A673 (cell line): Measurements from ENCODE around the gene UMAD1. TPM values are rescaled to one million over a fixed set of nuclear protein-coding genes. Genes with fewer than 3 reads are reported as not detected.

ENCODE experiments used
- BruUV-seq: library from RNA; stranded (reverse); fragments of 400-500 nt; replicated peaks from 2 replicates; lab custom pipeline; 2021; lab: Mats Ljungman, UMichigan
- CTCF ChIA-PET: fragments of 300-600 bp; sonication (Branson Sonifier 250); formaldehyde crosslinking; loops from one replicate; lab custom pipeline; 2022; ENCODE audit warnings: antibody characterized with exemption; lab: Charles Lee
- POLR2A ChIA-PET: fragments of 300-600 bp; sonication (Branson Sonifier 250); formaldehyde crosslinking; loops from one replicate; lab custom pipeline; 2022; ENCODE audit warnings: antibody characterized with exemption; ENCODE audit not compliant: low non-redundant PET; lab: Charles Lee
- DNase-seq: peaks from one replicate; pipeline ENCODE4 v3.0.0-alpha.2; 2015; ENCODE audit warnings: low spot score
- H3K27ac ChIP-seq: fragments of 200-600 bp; sonication (generic); 2 replicates; pipeline ENCODE4 v1.5.1; 2016; ENCODE audit warnings: mixed run types, low read depth, mild to moderate bottlenecking, mixed read lengths, antibody characterized with exemption, low read length; ENCODE audit not compliant: poor library complexity, severe bottlenecking
- H3K27me3 ChIP-seq: fragments of 200-600 bp; sonication (generic); replicated peaks from 2 replicates; pipeline ENCODE4 v1.6.1; 2017; ENCODE audit warnings: mixed run types, low read depth, mild to moderate bottlenecking, mixed read lengths, antibody characterized with exemption, low read length; ENCODE audit not compliant: insufficient read depth, poor library complexity
- H3K36me3 ChIP-seq: fragments of 200-600 bp; sonication (generic); 2 replicates; pipeline ENCODE4 v1.6.1; 2016; ENCODE audit warnings: mixed run types, mild to moderate bottlenecking, mixed read lengths, antibody characterized with exemption, low read length; ENCODE audit not compliant: insufficient read depth, poor library complexity, severe bottlenecking
- H3K4me1 ChIP-seq: fragments of 200-600 bp; sonication (generic); 2 replicates; pipeline ENCODE4 v1.6.1; 2017; ENCODE audit warnings: mixed run types, mild to moderate bottlenecking, mixed read lengths, antibody characterized with exemption, low read length; ENCODE audit not compliant: insufficient read depth, poor library complexity, severe bottlenecking
- H3K4me3 ChIP-seq: fragments of 200-600 bp; sonication (generic); 2 replicates; pipeline ENCODE4 v1.5.1; 2016; ENCODE audit warnings: low read depth, mixed run types, mild to moderate bottlenecking, mixed read lengths, low read length; ENCODE audit not compliant: poor library complexity, severe bottlenecking
- H3K9me3 ChIP-seq: fragments of 200-600 bp; sonication (generic); 2 replicates; pipeline ENCODE4 v1.6.1; 2016; ENCODE audit warnings: mixed run types, low read depth, mild to moderate bottlenecking, mixed read lengths, antibody characterized with exemption, low read length; ENCODE audit not compliant: poor library complexity, severe bottlenecking
- EZH2 ChIP-seq: fragments of 200-600 bp; sonication (generic); IDR thresholded peaks from 2 replicates; pipeline ENCODE4 v1.6.1; 2017; ENCODE audit warnings: borderline replicate concordance, low read depth, mild to moderate bottlenecking, mixed read lengths, antibody characterized with exemption, low read length; ENCODE audit not compliant: poor library complexity, severe bottlenecking
- intact Hi-C: fragments of 100-400 bp; cut with micrococcal nuclease; formaldehyde crosslinking; loops from one replicate; pipeline ENCODE4 v1.10.0; 2022; ENCODE audit not compliant: unreplicated experiment
- total RNA-seq: library from RNA; stranded (reverse); gene quantifications from 2 replicates; pipeline ENCODE4 v1.2.3, GENCODE V29; 2021
- TF ChIP-seq, protein P1 (sequence below): fragments of 300-800, 200-600 bp; sonication (generic); conservative IDR thresholded peaks from 2 replicates; pipeline ENCODE4 v1.5.1; 2017; ENCODE audit warnings: low read depth, mild to moderate bottlenecking, antibody characterized with exemption, low read length, moderate library complexity, mixed read lengths

UMAD1 gene
- total RNA-seq, 1 experiment from 2014 or later, result 13.5 TPM

DNA sequence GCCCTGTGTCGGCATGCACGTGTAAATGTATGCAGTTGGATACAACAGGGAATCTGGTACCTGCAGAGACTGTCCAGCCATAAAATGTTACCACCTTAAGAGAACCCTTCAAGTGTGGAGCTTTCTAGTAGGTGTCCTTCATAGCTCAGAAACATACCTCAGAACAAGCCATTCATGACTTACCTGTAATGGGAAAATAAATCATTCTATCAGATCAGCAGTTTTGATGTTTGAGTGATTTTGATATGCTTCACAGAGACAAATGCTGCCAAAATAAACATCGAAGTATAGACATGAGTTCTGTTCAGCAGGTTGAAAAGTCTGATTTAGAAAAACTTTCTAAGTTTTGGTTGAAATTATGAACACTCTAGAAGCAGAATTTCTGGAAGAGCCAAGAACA, 33.5 kb upstream of the UMAD1 start:
- no peak overlapping the region for H3K27ac ChIP-seq
- no peak for DNase-seq
- no peaks in the 10 kb centered on the region for H3K9me3 ChIP-seq
- intact Hi-C loops, result no loop called here
- POLR2A ChIA-PET, result no interaction called here
- H3K4me1 ChIP-seq, result no peaks in the 10 kb centered on the region
- CTCF ChIA-PET, result no interaction called here
- no peak for TF ChIP-seq EZH2
- TF ChIP-seq, protein P1, sequence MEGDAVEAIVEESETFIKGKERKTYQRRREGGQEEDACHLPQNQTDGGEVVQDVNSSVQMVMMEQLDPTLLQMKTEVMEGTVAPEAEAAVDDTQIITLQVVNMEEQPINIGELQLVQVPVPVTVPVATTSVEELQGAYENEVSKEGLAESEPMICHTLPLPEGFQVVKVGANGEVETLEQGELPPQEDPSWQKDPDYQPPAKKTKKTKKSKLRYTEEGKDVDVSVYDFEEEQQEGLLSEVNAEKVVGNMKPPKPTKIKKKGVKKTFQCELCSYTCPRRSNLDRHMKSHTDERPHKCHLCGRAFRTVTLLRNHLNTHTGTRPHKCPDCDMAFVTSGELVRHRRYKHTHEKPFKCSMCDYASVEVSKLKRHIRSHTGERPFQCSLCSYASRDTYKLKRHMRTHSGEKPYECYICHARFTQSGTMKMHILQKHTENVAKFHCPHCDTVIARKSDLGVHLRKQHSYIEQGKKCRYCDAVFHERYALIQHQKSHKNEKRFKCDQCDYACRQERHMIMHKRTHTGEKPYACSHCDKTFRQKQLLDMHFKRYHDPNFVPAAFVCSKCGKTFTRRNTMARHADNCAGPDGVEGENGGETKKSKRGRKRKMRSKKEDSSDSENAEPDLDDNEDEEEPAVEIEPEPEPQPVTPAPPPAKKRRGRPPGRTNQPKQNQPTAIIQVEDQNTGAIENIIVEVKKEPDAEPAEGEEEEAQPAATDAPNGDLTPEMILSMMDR, result no peak
- BruUV-seq, result no TSS peak
- H3K36me3 ChIP-seq, result no peaks in the 10 kb centered on the region
- no peaks in the 10 kb centered on the region for H3K27me3 ChIP-seq
- H3K4me3 ChIP-seq, result no peak overlapping the region

DNA sequence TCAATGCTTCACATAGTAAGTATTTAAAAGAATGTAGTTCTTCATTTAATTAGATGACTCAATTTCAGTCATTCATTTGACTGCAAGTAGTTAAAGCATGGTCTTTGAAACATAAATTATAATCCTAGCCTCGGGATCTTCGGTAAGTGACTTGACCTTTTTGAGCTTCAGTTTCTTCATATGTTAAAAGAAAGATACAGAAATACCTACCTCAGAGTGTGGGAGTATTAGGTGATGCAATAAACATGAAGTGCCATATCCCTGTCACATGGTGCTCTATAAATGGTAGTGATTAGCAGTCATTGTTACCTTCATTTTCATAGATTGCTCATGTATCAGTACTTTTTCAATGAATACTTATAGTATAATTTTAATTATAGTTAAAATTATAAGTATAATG, 31.2 kb upstream of the UMAD1 start:
- no TSS peak for BruUV-seq
- ChIA-PET POLR2A (no interaction called here), CTCF (no interaction called here)
- no peak overlapping the region for H3K4me3 ChIP-seq
- H3K9me3 ChIP-seq, result no peaks in the 10 kb centered on the region
- TF ChIP-seq, protein P1, result no peak
- TF ChIP-seq EZH2, result no peak
- H3K36me3 ChIP-seq, result no peaks in the 10 kb centered on the region
- no peaks in the 10 kb centered on the region for H3K27me3 ChIP-seq
- DNase-seq, result no peak
- intact Hi-C loops, result no loop called here
- no peaks in the 10 kb centered on the region for H3K4me1 ChIP-seq
- no peak overlapping the region for H3K27ac ChIP-seq

DNA sequence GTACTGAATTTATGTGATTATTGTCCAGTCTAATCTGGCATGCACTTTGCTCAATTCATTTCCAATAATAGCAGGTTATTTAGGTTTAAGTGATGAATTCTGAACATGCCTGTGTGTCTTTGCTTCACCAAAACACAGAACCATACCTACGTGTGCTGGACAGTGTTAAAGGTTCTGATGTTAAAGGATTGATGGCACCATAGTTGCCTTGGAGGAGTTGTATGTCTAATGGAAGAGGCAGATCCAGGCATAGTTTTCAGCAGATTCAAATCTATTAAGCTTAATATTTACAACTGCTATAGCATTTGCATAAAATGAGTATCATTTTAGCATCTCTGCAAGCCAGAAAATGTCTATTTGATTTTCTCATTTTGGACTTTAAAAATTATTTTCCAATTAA, 28.0 kb upstream of the UMAD1 start:
- H3K4me1 ChIP-seq, result no peaks in the 10 kb centered on the region
- no peak overlapping the region for H3K4me3 ChIP-seq
- no peaks in the 10 kb centered on the region for H3K9me3 ChIP-seq
- H3K36me3 ChIP-seq, result no peaks in the 10 kb centered on the region
- no peak for TF ChIP-seq EZH2
- TF ChIP-seq, protein P1, result no peak
- H3K27me3 ChIP-seq, result no peaks in the 10 kb centered on the region
- POLR2A ChIA-PET, result no interaction called here
- CTCF ChIA-PET, result no interaction called here
- no peak overlapping the region for H3K27ac ChIP-seq
- no TSS peak for BruUV-seq
- DNase-seq, result no peak
- intact Hi-C loops, result no loop called here
